GM21737 (cell line): ENCODE measurements around the gene TKT.
"Not testable (repeated sequence)": the region's sequence is repeated elsewhere in the genome, so short reads cannot be mapped to it uniquely, and the experiment has no call there.

Source experiments
- ATAC-seq: cut with Tn5 transposase; IDR thresholded peaks from one replicate; pipeline ENCODE4 v1.9.1; 2021; ENCODE audit warnings: mild to moderate bottlenecking, moderate library complexity; ENCODE audit not compliant: unreplicated experiment

Gene TKT

GRCh38 chr3:53255775-53256703 is at the start of gene TKT:
Gene TKT (minus strand): TSS chr3:53256022. CDS start chr3:53255942, 80 bp downstream.
- peak; percentile 51 for ATAC-seq

GRCh38 chr3:53303957-53304356 is 48.1 kb upstream of the TKT start:
- ATAC-seq: no peak

DNA sequence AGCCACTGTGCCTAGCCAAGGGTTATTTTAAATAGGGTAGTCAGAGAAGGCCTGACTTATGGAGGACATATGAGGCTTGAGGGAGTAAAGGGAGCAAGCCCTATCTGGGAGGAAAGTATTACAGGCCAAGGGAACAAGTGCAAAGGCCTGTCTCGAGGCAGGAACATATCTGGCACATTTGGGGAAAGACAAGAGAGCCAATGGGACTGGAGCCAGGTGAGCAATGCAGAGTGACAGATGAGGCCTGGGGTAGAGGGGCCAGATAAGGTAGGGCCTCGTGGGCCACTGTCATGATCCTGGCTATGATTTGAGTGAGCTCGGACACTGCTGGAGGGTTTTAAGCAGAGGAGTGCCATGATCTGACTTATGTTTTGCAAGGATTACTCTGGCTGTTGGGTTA is 47.7 kb upstream of the TKT start:
- no peak for ATAC-seq

DNA sequence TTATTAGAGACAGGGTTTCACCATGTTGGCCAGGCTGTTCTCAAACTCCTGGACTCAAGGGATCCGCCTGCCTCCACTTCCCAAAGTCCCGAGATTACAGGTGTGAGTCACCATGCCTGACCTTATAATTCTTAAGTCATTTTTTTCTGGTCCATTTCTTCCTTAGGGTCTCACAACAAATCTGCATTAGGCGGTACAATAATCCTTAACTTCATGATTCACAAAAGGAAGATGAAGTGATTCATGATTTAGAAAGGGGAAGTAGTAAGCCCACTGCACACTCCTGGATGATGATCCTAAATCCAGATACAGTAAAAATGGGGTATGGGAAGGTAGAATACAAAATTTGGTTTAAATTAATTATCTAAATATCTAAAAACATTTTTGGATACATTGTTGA is 45.0 kb upstream of the TKT start:
- no peak for ATAC-seq

- ATAC-seq: not testable (repeated sequence)
Observed at GRCh38 chr3:53299611-53300023, 43.8 kb upstream of the TKT start.

DNA sequence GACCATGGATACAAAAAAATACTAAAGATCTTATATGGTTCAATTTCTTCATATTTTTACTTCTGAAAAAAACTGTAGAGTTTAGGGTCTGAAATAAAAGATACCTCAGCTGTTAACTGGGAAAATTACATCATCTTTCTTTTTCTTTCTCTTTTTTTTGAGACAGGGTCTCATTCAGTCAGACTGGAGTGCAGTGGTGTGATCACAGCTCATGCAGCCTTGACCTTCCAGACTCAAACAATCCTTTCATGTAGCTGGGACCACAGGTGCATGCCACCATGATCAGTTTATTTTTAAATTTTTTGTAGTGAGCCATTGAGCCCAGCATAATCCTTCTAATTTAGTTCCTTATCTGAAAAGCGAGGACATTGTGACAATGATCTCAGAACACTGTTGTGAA is 39.6 kb upstream of the TKT start:
- no peak for ATAC-seq

GRCh38 chr3:53293867-53294266 is 38.0 kb upstream of the TKT start:
- no peak for ATAC-seq

- ATAC-seq: no peak
Observed at GRCh38 chr3:53288214-53288613, 32.4 kb upstream of the TKT start.

DNA sequence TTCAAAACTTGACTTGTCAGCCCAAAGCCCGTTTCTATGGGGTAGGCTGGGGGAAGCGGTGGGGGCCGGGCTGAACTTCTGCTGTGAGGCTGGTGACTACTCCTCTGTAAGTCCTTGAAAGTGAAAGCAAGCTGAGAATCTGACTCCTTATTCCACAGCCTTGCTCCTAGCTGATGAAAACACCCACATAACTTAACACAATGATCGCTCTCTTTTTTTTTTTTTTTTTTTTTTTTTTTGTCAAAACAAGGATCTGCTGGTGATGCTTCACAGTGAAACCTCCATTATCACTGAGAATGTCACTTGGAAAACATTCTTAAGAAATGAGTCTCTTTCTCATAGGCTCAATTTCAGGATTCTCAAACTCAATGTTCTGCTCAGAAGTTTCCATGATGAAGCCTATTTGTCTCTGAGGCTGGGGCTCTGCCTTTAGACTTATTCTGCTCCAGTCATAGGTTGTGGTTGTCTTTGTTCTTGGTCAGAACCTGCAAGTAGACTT is 31.4 kb upstream of the TKT start:
- no peak for ATAC-seq

- ATAC-seq: no peak
Observed at GRCh38 chr3:53286727-53287126, 30.9 kb upstream of the TKT start.

GRCh38 chr3:53282581-53282980 is 26.8 kb upstream of the TKT start:
- no peak for ATAC-seq

DNA sequence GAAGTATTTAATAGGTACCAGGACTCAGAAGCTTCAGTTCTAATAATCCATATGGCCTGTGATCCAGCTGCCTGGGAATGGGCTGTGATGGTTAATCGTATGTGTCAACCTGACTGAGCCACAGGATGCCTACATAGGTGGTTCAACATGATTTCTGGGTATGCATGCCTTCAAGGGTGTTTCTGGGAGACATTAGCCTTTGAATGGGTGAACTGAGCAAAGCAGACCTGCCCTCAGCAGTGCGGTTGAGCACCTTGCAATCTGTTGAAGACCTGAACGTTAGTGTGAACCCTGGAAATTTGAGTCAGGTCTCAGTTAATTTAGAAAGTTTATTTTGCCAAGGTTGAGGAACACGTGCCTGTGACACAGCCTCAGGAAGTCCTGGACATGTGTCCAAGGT is 22.8 kb upstream of the TKT start:
- ATAC-seq: no peak

GRCh38 chr3:53274938-53275605 is 19.2 kb upstream of the TKT start:
- ATAC-seq: no peak

GRCh38 chr3:53273146-53273670 is 17.4 kb upstream of the TKT start:
- no peak for ATAC-seq

DNA sequence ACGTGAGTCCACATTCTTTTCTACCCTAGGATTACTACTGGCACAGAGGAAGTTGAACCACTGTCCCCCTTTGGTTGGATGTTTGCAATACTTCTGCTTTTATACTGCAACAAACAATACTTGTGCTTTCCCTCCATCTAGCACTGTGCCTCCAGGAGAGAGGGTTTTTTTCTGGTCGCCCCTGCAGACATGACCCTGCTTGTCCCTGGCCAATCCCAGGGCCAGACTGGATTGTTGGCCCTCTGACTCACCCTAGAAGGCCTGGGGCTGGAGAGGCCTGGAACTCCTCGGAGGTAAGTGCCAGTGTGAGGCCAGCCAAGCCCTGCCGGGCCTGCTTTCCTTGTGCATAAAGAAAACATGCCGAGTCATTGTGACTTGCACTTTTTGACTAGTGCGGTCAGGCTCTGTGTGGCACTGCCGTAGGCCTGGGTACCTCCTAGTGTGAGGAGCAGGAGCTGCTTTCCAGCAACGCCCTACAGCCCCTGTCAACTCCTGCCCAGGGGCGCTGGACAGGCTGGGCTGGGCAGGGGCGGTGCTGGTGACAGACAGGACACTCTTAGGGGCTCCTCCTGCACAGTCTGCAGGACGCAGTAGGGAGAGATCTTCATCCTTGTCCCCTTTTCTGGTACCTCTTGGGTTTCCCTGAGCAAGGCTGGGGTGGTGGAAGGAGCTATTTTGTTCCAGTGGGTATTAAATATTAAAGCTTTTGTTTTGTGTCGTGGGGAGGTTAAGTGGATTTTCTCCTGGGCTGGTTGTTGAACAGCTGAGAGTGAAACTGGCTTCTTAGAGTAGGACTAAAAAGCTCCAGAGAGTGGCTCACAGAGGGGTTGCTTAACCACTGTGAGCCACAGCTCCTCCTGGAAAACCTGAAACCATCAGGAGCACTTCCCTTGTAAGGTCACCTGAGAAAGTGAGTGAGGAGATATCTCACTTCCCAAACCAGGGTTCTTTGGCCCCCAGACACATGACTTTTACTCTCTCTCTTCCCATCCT is 14.4 kb upstream of the TKT start:
- ATAC-seq: no peak

GRCh38 chr3:53269193-53269592 is 13.4 kb upstream of the TKT start:
- ATAC-seq: not testable (repeated sequence)

GRCh38 chr3:53267766-53268165 is 11.9 kb upstream of the TKT start:
- ATAC-seq: no peak

GRCh38 chr3:53264718-53265117 is 8.9 kb upstream of the TKT start:
- no peak for ATAC-seq

- ATAC-seq: no peak
Observed at GRCh38 chr3:53263907-53264306, 8.1 kb upstream of the TKT start.

- no peak for ATAC-seq
Observed at GRCh38 chr3:53261712-53262111, 5.9 kb upstream of the TKT start.
